ENCODE results near the gene HSFX3.

DNA sequence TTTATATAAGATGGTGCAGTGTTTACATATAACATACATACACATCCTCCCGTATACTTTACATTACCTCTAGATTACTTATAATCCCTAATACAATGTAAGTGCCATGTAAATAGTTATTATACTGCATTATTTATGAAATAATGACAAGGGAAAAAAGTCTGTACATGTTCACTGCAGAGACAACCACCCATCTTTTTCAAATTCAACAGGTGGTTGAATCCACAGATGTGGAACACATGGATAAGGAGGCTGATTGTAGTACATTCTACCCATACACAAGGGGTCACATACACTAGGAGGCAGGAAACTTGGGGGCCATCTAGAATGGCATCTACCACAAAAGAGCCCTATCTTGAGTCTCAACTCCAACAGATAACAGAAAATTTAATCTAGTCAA is 41.3 kb downstream of the HSFX3 start:
- TF ChIP-seq ZFP30 (CRISPR knock-in tag; IDR thresholded peaks at IDR 0.05) (no peak), ZC3H10 (CRISPR knock-in tag; IDR thresholded peaks at IDR 0.05) (no peak), ZNF8 (CRISPR knock-in tag; IDR thresholded peaks at IDR 0.05) (no peak), GLIS3 (CRISPR knock-in tag; IDR thresholded peaks at IDR 0.05) (no peak), ZNF70 (CRISPR knock-in tag; IDR thresholded peaks at IDR 0.05) (no peak), ZFP3 (CRISPR knock-in tag; IDR thresholded peaks at IDR 0.05) (no peak), RARB (CRISPR knock-in tag; IDR thresholded peaks at IDR 0.05) (no peak), ESRRG (CRISPR knock-in tag; IDR thresholded peaks at IDR 0.05) (no peak), CSDC2 (CRISPR knock-in tag; IDR thresholded peaks at IDR 0.05) (no peak), ARNTL (CRISPR knock-in tag; IDR thresholded peaks at IDR 0.05; ENCODE audit: borderline replicate concordance, low read depth) (no peak), CSRNP3 (CRISPR knock-in tag; IDR thresholded peaks at IDR 0.05) (no peak)
- TF ChIP-seq, protein P1, sequence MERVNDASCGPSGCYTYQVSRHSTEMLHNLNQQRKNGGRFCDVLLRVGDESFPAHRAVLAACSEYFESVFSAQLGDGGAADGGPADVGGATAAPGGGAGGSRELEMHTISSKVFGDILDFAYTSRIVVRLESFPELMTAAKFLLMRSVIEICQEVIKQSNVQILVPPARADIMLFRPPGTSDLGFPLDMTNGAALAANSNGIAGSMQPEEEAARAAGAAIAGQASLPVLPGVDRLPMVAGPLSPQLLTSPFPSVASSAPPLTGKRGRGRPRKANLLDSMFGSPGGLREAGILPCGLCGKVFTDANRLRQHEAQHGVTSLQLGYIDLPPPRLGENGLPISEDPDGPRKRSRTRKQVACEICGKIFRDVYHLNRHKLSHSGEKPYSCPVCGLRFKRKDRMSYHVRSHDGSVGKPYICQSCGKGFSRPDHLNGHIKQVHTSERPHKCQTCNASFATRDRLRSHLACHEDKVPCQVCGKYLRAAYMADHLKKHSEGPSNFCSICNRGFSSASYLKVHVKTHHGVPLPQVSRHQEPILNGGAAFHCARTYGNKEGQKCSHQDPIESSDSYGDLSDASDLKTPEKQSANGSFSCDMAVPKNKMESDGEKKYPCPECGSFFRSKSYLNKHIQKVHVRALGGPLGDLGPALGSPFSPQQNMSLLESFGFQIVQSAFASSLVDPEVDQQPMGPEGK (CRISPR knock-in tag; IDR thresholded peaks at IDR 0.05; ENCODE audit: borderline replicate concordance): no peak
